ENCODE results near the gene NCDN. TPM values are rescaled to one million over a fixed set of nuclear protein-coding genes. Genes with fewer than 3 reads are reported as not detected.

NCDN gene
- total RNA-seq, 4 donors from 2014 or later = 10.1 to 13.7 (median 12.1) TPM

DNA sequence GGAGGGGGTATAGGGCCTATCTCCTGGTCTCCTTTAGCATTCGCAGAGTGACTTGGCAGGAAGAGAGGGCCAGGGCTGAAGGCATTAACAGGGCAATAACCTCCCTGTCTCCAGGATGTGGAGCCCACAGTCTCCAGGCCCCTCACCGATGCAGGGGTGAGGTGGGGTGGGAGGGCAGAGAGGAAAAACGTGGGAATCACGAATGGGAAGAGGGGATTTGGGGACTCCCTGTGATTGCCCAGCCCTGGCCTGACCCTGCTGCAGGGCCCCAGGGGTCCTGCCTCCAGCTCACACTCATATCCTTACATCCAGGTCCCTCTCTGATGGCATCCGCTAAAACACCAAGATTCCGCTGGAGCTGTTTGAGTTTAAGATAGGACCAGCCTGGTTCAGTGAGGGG, 30.1 kb downstream of the NCDN start:
- Histone ChIP-seq H3K4me1 (no peaks in the 10 kb centered on the region), H3K4me3 (no peak overlapping the region), H3K27me3 (no peaks in the 10 kb centered on the region), H3K27ac (no peak overlapping the region), H3K9me3 (no peaks in the 10 kb centered on the region), H3K36me3 (peaks cover 0 to 12% (median 0%) of the 10 kb centered on the region in 3 donors)
- TF ChIP-seq POLR2A (IDR thresholded peaks at IDR 0.05) = no peak
- TF ChIP-seq, protein P1, sequence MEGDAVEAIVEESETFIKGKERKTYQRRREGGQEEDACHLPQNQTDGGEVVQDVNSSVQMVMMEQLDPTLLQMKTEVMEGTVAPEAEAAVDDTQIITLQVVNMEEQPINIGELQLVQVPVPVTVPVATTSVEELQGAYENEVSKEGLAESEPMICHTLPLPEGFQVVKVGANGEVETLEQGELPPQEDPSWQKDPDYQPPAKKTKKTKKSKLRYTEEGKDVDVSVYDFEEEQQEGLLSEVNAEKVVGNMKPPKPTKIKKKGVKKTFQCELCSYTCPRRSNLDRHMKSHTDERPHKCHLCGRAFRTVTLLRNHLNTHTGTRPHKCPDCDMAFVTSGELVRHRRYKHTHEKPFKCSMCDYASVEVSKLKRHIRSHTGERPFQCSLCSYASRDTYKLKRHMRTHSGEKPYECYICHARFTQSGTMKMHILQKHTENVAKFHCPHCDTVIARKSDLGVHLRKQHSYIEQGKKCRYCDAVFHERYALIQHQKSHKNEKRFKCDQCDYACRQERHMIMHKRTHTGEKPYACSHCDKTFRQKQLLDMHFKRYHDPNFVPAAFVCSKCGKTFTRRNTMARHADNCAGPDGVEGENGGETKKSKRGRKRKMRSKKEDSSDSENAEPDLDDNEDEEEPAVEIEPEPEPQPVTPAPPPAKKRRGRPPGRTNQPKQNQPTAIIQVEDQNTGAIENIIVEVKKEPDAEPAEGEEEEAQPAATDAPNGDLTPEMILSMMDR (IDR thresholded peaks at IDR 0.05) = no peak
- intact Hi-C loops (cut with DNase I) = no loop called here
- DNase-seq = no peak
- WGBS, 2 donors = 81 to 90% methylated on average over 2 to 4 of the region's 6 CpGs

DNA sequence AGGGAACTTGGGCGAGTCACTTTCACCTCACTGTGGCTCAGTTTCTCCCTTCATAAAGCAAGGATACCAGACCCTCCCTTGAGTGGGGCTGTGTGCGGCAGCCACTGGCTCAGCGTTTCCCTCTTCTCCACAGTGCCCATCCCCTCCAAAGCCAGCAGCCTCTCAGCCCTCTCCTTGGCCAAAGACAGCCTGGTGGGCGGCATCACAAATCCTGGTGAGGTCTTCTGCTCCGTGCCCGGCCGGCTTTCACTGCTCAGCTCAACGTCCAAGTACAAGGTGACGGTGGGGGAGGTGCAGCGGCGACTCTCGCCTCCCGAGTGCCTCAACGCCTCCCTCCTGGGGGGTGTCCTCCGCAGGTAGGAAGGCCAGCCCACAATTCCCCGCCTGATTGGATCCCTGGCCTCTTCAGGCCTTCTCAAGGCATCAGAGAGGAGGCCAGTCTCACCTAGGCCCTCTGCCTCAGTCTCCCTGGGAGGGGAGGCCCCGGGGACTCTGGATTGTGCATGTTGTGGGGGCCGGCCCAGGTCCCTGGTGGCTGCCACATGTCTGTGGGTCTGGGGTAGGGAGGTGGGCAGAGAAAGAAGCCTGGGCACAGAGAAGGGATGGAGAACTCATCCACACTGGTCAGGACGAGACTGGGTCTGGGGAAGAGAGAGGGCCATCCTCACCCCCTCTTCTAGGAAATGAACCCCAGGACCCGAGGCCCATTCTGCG, 30.8 kb downstream of the NCDN start:
- Histone ChIP-seq H3K27ac (no peak overlapping the region), H3K36me3 (peaks cover 0 to 12% (median 0%) of the 10 kb centered on the region in 3 donors), H3K27me3 (no peaks in the 10 kb centered on the region), H3K9me3 (no peaks in the 10 kb centered on the region), H3K4me3 (no peak overlapping the region), H3K4me1 (peaks cover 0 to 3% (median 0%) of the 10 kb centered on the region in 3 donors)
- intact Hi-C loops (cut with DNase I) = no loop called here
- DNase-seq = no peak
- 78 to 93% methylated on average over 5 of the region's 21 CpGs for WGBS, 2 donors
- TF ChIP-seq POLR2A (IDR thresholded peaks at IDR 0.05) = no peak

- Histone ChIP-seq H3K27me3 (no peaks in the 10 kb centered on the region), H3K36me3 (peaks cover 0 to 12% (median 0%) of the 10 kb centered on the region in 3 donors), H3K27ac (no peak overlapping the region), H3K4me3 (no peak overlapping the region), H3K4me1 (peaks cover 0 to 6% (median 0%) of the 10 kb centered on the region in 3 donors), H3K9me3 (no peaks in the 10 kb centered on the region)
- intact Hi-C loops (cut with DNase I) = no loop called here
- DNase-seq = no peak
- 95 to 97% methylated on average over 8 to 13 of the region's 15 CpGs for WGBS, 2 donors
- no peak for TF ChIP-seq POLR2A (IDR thresholded peaks at IDR 0.05)
- TF ChIP-seq, protein P1 (IDR thresholded peaks at IDR 0.05) = no peak
Observed at GRCh38 chr1:35589516-35590427, 32.2 kb downstream of the NCDN start.

- intact Hi-C loops (cut with DNase I) = no loop called here
- no peak for DNase-seq
- TF ChIP-seq POLR2A (IDR thresholded peaks at IDR 0.05) = no peak
- TF ChIP-seq, protein P1 (IDR thresholded peaks at IDR 0.05) = no peak
- Histone ChIP-seq H3K4me1 (peaks cover 0 to 6% (median 0%) of the 10 kb centered on the region in 3 donors), H3K36me3 (peaks cover 0 to 12% (median 0%) of the 10 kb centered on the region in 3 donors), H3K9me3 (no peaks in the 10 kb centered on the region), H3K27me3 (no peaks in the 10 kb centered on the region), H3K27ac (no peak overlapping the region), H3K4me3 (no peak overlapping the region)
- 96 to 98% methylated on average over 11 to 13 of the region's 25 CpGs for WGBS, 2 donors
Observed at GRCh38 chr1:35590476-35591040, 33.0 kb downstream of the NCDN start.

GRCh38 chr1:35591211-35591610, 33.6 kb downstream of the NCDN start:
- Histone ChIP-seq H3K36me3 (peaks cover 0 to 12% (median 0%) of the 10 kb centered on the region in 3 donors), H3K4me1 (peaks cover 0 to 6% (median 0%) of the 10 kb centered on the region in 3 donors), H3K4me3 (no peak overlapping the region), H3K27me3 (no peaks in the 10 kb centered on the region), H3K9me3 (no peaks in the 10 kb centered on the region), H3K27ac (no peak overlapping the region)
- 93 to 95% methylated on average over 7 to 8 of the region's 8 CpGs for WGBS, 2 donors
- TF ChIP-seq, protein P1 (IDR thresholded peaks at IDR 0.05) = no peak
- TF ChIP-seq POLR2A (IDR thresholded peaks at IDR 0.05) = no peak
- DNase-seq = no peak
- intact Hi-C loops (cut with DNase I) = no loop called here
